RPMI8226 (cell line): ENCODE data around the gene PIGR.

Experiments used
- DNase-seq: peaks from one replicate; pipeline ENCODE4 v3.0.0-alpha.2; 2015

The PIGR gene

GRCh38 chr1:206960676-206961386, 14.6 kb upstream of the PIGR start:
- DNase-seq: no peak

GRCh38 chr1:206958144-206958543, 11.9 kb upstream of the PIGR start:
- no peak for DNase-seq

- no peak for DNase-seq
Observed at GRCh38 chr1:206957639-206958038, 11.4 kb upstream of the PIGR start.

GRCh38 chr1:206955476-206956451, 9.5 kb upstream of the PIGR start:
- peak; percentile 31 for DNase-seq

GRCh38 chr1:206954459-206955342, 8.4 kb upstream of the PIGR start:
- no peak for DNase-seq

GRCh38 chr1:206953626-206954025, 7.4 kb upstream of the PIGR start:
- DNase-seq: no peak

- no peak for DNase-seq
Observed at GRCh38 chr1:206953126-206953525, 6.9 kb upstream of the PIGR start.

- DNase-seq: no peak
Observed at GRCh38 chr1:206952171-206952570, 5.9 kb upstream of the PIGR start.

- DNase-seq: no peak
Observed at GRCh38 chr1:206951318-206952100, 5.2 kb upstream of the PIGR start.

- DNase-seq: no peak
Observed at GRCh38 chr1:206949641-206950040, 3.4 kb upstream of the PIGR start.

GRCh38 chr1:206949208-206949607, 2.9 kb upstream of the PIGR start:
- no peak for DNase-seq

GRCh38 chr1:206947255-206947654, 989 bp upstream of the PIGR start:
- DNase-seq: no peak

- DNase-seq: no peak
Observed at GRCh38 chr1:206945779-206946178, 487 bp downstream of the PIGR start.

- no peak for DNase-seq
Observed at GRCh38 chr1:206944703-206945102, 1.6 kb downstream of the PIGR start.

- DNase-seq: no peak
Observed at GRCh38 chr1:206941766-206942418, 4.4 kb downstream of the PIGR start.

GRCh38 chr1:206940588-206940936, 5.7 kb downstream of the PIGR start:
- DNase-seq: no peak

- DNase-seq: no peak
Observed at GRCh38 chr1:206939841-206940587, 6.3 kb downstream of the PIGR start.

- DNase-seq: no peak
Observed at GRCh38 chr1:206939131-206939530, 7.1 kb downstream of the PIGR start.

- no peak for DNase-seq
Observed at GRCh38 chr1:206937425-206937824, 8.8 kb downstream of the PIGR start.

- peak; percentile 80 for DNase-seq
Observed at GRCh38 chr1:206935491-206936067, 10.7 kb downstream of the PIGR start.
